Measurements from ENCODE around the gene TSHR.
"Not testable (repeated sequence)": the region's sequence is repeated elsewhere in the genome, so short reads cannot be mapped to it uniquely, and the experiment has no call there.

The TSHR gene

DNA sequence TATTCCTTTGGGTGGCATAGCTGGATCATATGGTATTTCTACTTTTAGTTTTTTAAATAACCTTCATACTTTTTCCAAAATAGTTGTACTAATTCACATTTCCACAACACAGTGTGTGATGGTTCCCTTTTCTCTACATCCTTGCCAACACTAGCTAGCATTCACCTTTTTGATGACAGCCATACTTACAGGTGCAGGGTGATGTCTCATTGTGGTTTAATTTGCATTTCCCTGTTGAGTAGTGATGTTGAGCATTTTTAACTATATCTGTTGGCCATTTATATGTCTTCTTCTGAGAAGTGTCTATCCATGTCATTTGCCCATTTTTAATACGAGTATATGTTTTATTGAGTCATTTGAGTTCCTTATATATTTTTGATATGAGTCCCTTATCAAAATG lies 96.1 kb downstream of the TSHR start:
- Histone ChIP-seq H3K9me3 (ENCODE audit: control insufficient read depth in 2 of 2, low read length in 2 of 2) (no peaks in the 10 kb centered on the region), H3K27ac (ENCODE audit: low read depth in 2 of 2, low read length in 2 of 2) (no peak overlapping the region), H3K4me1 (ENCODE audit: control insufficient read depth in 2 of 2, insufficient read depth in 2 of 2, low read length in 2 of 2) (no peaks in the 10 kb centered on the region), H3K27me3 (ENCODE audit: control insufficient read depth in 2 of 2, insufficient read depth in 2 of 2, low read length in 2 of 2) (no peaks in the 10 kb centered on the region), H3K9ac (ENCODE audit: low read depth in 1 of 2, low read length in 2 of 2) (no peak overlapping the region), H3K36me3 (ENCODE audit: control insufficient read depth in 2 of 2, insufficient read depth in 2 of 2, low read length in 2 of 2) (no peaks in the 10 kb centered on the region), H3K4me3 (ENCODE audit: low read length in 2 of 2) (no peak overlapping the region)

DNA sequence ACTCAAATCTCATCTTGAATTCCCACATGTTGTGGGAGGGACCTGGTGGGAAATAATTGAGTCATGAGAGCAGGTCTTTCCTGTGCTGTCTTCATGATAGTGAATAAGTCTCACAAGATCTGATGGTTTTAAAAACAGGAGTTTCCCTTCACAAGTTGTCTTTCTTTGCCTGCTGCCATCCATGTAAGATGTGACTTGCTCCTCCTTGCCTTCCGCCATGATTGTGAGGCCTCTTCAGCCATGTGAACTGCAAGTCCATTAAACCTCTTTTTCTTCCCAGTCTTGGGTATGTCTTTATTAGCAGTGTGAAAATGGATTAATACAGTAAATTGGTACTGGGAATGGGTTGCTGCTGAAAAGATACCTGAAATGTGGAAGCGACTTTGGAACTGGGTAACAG lies 98.6 kb downstream of the TSHR start:
- H3K9me3 ChIP-seq (ENCODE audit: control insufficient read depth in 2 of 2, low read length in 2 of 2); H3K9ac ChIP-seq (ENCODE audit: low read depth in 1 of 2, low read length in 2 of 2); H3K4me1 ChIP-seq (ENCODE audit: control insufficient read depth in 2 of 2, insufficient read depth in 2 of 2, low read length in 2 of 2); H3K4me3 ChIP-seq (ENCODE audit: low read length in 2 of 2); H3K27me3 ChIP-seq (ENCODE audit: control insufficient read depth in 2 of 2, insufficient read depth in 2 of 2, low read length in 2 of 2); H3K36me3 ChIP-seq (ENCODE audit: control insufficient read depth in 2 of 2, insufficient read depth in 2 of 2, low read length in 2 of 2); H3K27ac ChIP-seq (ENCODE audit: low read depth in 2 of 2, low read length in 2 of 2): not testable (repeated sequence)

DNA sequence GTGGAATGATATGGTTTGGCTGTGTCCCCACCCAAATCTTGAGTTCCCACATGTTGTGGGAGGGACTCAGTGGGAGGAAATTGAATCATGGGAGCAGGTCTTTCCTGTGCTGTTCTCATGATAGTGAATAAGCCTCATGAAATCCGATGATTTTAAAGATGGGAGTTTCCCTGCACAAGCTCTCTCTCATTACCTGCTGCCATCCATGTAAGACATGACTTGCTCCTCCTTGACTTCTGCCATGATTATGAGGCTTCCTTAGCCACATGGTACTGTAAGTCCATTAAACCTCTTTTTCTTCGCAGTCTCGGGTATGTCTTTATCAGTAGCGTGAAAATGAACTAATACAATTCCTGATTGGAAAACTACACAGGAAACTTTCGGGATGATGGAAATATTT lies 100.5 kb downstream of the TSHR start:
- H3K36me3 ChIP-seq (ENCODE audit: control insufficient read depth in 2 of 2, insufficient read depth in 2 of 2, low read length in 2 of 2): no peaks in the 10 kb centered on the region
- H3K4me1 ChIP-seq (ENCODE audit: control insufficient read depth in 2 of 2, insufficient read depth in 2 of 2, low read length in 2 of 2): no peaks in the 10 kb centered on the region
- no peak overlapping the region for H3K9ac ChIP-seq (ENCODE audit: low read depth in 1 of 2, low read length in 2 of 2)
- no peaks in the 10 kb centered on the region for H3K27me3 ChIP-seq (ENCODE audit: control insufficient read depth in 2 of 2, insufficient read depth in 2 of 2, low read length in 2 of 2)
- H3K9me3 ChIP-seq (ENCODE audit: control insufficient read depth in 2 of 2, low read length in 2 of 2): no peaks in the 10 kb centered on the region
- no peak overlapping the region for H3K4me3 ChIP-seq (ENCODE audit: low read length in 2 of 2)
- no peak overlapping the region for H3K27ac ChIP-seq (ENCODE audit: low read depth in 2 of 2, low read length in 2 of 2)

DNA sequence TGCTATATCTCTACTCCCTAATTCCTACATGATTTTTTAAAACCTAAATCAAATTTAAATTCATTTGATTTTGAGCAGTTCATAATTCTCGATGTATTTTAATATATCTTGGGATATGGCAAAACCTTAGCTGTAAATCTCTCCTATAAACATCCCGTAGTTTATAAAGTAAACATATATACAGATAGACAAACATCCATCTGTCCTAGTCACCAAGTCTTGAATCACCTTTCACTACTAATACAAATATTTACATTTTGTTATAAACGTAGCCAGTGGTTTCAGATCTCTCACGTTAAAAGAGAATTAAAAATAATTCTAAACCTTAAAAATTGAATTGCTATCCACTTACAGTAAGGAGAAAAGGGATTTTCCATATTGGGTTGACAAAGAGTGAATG lies 107.0 kb downstream of the TSHR start:
- no peaks in the 10 kb centered on the region for H3K27me3 ChIP-seq (ENCODE audit: control insufficient read depth in 2 of 2, insufficient read depth in 2 of 2, low read length in 2 of 2)
- no peak overlapping the region for H3K27ac ChIP-seq (ENCODE audit: low read depth in 2 of 2, low read length in 2 of 2)
- no peaks in the 10 kb centered on the region for H3K9me3 ChIP-seq (ENCODE audit: control insufficient read depth in 2 of 2, low read length in 2 of 2)
- no peak overlapping the region for H3K9ac ChIP-seq (ENCODE audit: low read depth in 1 of 2, low read length in 2 of 2)
- no peaks in the 10 kb centered on the region for H3K36me3 ChIP-seq (ENCODE audit: control insufficient read depth in 2 of 2, insufficient read depth in 2 of 2, low read length in 2 of 2)
- H3K4me3 ChIP-seq (ENCODE audit: low read length in 2 of 2): no peak overlapping the region
- no peaks in the 10 kb centered on the region for H3K4me1 ChIP-seq (ENCODE audit: control insufficient read depth in 2 of 2, insufficient read depth in 2 of 2, low read length in 2 of 2)

DNA sequence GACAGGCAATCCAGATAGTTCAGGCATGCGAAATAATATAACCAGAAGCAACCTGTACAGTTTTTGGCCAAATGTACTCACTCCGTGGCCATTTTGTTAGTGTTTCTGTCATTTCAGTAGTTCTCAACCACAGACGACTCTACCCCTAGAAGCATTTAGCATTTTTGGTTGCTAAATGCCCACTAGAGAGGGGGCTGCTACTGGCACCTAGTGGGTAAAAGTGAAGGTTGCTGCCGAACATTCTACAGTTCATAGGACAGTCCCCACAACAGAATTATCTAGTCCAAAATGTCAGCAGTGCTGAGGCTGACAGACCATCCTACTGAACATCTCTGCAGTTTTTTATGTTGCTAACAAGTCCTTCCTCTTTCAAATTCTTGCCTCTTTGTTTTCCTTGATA lies 107.4 kb downstream of the TSHR start:
- no peak overlapping the region for H3K27ac ChIP-seq (ENCODE audit: low read depth in 2 of 2, low read length in 2 of 2)
- H3K4me1 ChIP-seq (ENCODE audit: control insufficient read depth in 2 of 2, insufficient read depth in 2 of 2, low read length in 2 of 2): no peaks in the 10 kb centered on the region
- H3K9ac ChIP-seq (ENCODE audit: low read depth in 1 of 2, low read length in 2 of 2): no peak overlapping the region
- no peaks in the 10 kb centered on the region for H3K36me3 ChIP-seq (ENCODE audit: control insufficient read depth in 2 of 2, insufficient read depth in 2 of 2, low read length in 2 of 2)
- no peaks in the 10 kb centered on the region for H3K9me3 ChIP-seq (ENCODE audit: control insufficient read depth in 2 of 2, low read length in 2 of 2)
- no peak overlapping the region for H3K4me3 ChIP-seq (ENCODE audit: low read length in 2 of 2)
- H3K27me3 ChIP-seq (ENCODE audit: control insufficient read depth in 2 of 2, insufficient read depth in 2 of 2, low read length in 2 of 2): no peaks in the 10 kb centered on the region

DNA sequence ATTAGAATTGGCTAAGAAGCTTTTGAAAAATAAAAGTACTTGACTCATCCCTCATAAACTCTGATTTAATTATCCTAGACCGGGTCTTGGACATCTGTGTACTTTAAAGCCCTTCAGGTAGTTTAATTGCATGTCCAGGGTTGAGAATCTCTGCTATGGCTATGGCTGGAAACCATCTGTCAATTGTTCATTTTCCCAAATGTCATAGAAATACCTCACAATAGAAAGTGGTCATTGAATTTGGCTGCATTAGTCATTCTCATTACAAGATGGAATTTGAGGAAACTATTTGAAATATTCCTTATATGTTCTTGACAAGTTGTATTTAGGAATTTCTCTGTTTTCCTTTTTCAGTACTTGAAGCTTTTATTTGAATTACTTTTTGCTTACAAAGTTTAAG lies 111.3 kb downstream of the TSHR start:
- no peaks in the 10 kb centered on the region for H3K36me3 ChIP-seq (ENCODE audit: control insufficient read depth in 2 of 2, insufficient read depth in 2 of 2, low read length in 2 of 2)
- H3K4me1 ChIP-seq (ENCODE audit: control insufficient read depth in 2 of 2, insufficient read depth in 2 of 2, low read length in 2 of 2): no peaks in the 10 kb centered on the region
- H3K9ac ChIP-seq (ENCODE audit: low read depth in 1 of 2, low read length in 2 of 2): no peak overlapping the region
- no peak overlapping the region for H3K4me3 ChIP-seq (ENCODE audit: low read length in 2 of 2)
- H3K9me3 ChIP-seq (ENCODE audit: control insufficient read depth in 2 of 2, low read length in 2 of 2): no peaks in the 10 kb centered on the region
- H3K27ac ChIP-seq (ENCODE audit: low read depth in 2 of 2, low read length in 2 of 2): no peak overlapping the region
- H3K27me3 ChIP-seq (ENCODE audit: control insufficient read depth in 2 of 2, insufficient read depth in 2 of 2, low read length in 2 of 2): no peaks in the 10 kb centered on the region

DNA sequence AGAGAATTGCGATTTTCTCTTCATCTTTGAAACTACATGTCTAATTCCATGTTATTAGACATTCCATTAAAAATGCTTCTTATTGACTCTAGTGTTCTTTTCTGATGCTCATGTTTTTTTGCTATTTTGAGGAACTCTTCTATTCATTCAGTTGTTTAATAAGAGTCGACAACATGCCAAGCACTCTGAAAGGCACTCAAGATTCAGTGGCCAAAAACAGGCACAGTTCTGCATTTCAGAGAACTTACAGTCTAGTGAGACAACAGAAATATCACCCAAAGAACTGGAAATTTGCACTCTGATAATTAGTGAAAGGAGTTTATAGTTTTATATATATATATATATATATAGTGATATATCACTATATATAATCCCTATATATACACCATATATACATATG lies 111.7 kb downstream of the TSHR start:
- Histone ChIP-seq H3K9me3 (ENCODE audit: control insufficient read depth in 2 of 2, low read length in 2 of 2) (no peaks in the 10 kb centered on the region), H3K4me3 (ENCODE audit: low read length in 2 of 2) (no peak overlapping the region), H3K9ac (ENCODE audit: low read depth in 1 of 2, low read length in 2 of 2) (no peak overlapping the region), H3K27me3 (ENCODE audit: control insufficient read depth in 2 of 2, insufficient read depth in 2 of 2, low read length in 2 of 2) (no peaks in the 10 kb centered on the region), H3K36me3 (ENCODE audit: control insufficient read depth in 2 of 2, insufficient read depth in 2 of 2, low read length in 2 of 2) (no peaks in the 10 kb centered on the region), H3K27ac (ENCODE audit: low read depth in 2 of 2, low read length in 2 of 2) (no peak overlapping the region), H3K4me1 (ENCODE audit: control insufficient read depth in 2 of 2, insufficient read depth in 2 of 2, low read length in 2 of 2) (no peaks in the 10 kb centered on the region)

DNA sequence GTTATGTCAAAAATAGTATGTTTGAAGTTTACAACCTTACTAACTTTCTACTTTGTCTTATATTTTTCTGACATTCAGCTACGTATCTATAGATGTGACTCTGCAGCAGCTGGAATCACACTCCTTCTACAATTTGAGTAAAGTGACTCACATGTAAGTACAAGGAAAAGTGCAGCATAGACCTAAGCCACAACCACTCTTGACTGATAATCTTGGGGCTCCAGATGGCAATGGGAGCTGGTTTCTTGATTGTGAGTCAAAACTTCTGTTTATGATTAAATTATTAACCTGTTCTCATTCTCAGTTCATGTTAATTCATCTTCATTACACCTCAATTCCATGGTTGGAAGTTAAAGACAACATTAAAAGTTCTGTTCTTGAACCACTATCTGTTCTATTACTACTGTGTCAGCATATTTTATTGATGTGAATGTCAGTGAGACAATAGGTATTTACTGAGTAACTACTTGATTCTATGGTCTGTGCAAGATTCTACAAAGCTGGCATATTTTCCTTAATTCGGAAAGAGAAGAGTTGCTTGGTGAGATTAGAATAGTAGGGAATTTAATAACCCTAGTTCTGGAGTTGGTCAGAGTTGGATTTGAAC lies 112.9 kb downstream of the TSHR start:
- H3K4me1 ChIP-seq (ENCODE audit: control insufficient read depth in 2 of 2, insufficient read depth in 2 of 2, low read length in 2 of 2): no peaks in the 10 kb centered on the region
- H3K36me3 ChIP-seq (ENCODE audit: control insufficient read depth in 2 of 2, insufficient read depth in 2 of 2, low read length in 2 of 2): no peaks in the 10 kb centered on the region
- no peaks in the 10 kb centered on the region for H3K27me3 ChIP-seq (ENCODE audit: control insufficient read depth in 2 of 2, insufficient read depth in 2 of 2, low read length in 2 of 2)
- no peaks in the 10 kb centered on the region for H3K9me3 ChIP-seq (ENCODE audit: control insufficient read depth in 2 of 2, low read length in 2 of 2)
- H3K4me3 ChIP-seq (ENCODE audit: low read length in 2 of 2): no peak overlapping the region
- H3K27ac ChIP-seq (ENCODE audit: low read depth in 2 of 2, low read length in 2 of 2): no peak overlapping the region
- H3K9ac ChIP-seq (ENCODE audit: low read depth in 1 of 2, low read length in 2 of 2): no peak overlapping the region

DNA sequence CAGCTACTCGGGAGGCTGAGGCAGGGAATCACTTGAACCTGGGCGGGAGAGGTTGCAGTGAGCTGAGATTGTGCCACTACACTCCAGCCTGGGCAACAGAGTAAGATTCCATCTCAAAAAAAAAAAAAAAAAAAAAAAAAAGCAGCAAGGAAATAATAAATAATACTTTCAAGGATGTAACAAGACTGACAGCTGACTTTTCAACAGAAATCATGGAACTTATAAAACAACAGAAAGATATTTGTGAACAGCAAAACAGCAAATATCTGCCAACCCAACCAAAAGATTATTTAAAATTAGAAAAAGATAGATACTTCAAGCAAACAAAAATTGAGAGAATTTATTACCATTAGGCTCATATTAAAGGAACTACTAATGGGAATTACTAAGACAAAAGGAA lies 115.1 kb downstream of the TSHR start:
- H3K4me1 ChIP-seq (ENCODE audit: control insufficient read depth in 2 of 2, insufficient read depth in 2 of 2, low read length in 2 of 2): no peaks in the 10 kb centered on the region
- no peak overlapping the region for H3K27ac ChIP-seq (ENCODE audit: low read depth in 2 of 2, low read length in 2 of 2)
- H3K36me3 ChIP-seq (ENCODE audit: control insufficient read depth in 2 of 2, insufficient read depth in 2 of 2, low read length in 2 of 2): no peaks in the 10 kb centered on the region
- H3K9me3 ChIP-seq (ENCODE audit: control insufficient read depth in 2 of 2, low read length in 2 of 2): no peaks in the 10 kb centered on the region
- H3K4me3 ChIP-seq (ENCODE audit: low read length in 2 of 2): no peak overlapping the region
- no peaks in the 10 kb centered on the region for H3K27me3 ChIP-seq (ENCODE audit: control insufficient read depth in 2 of 2, insufficient read depth in 2 of 2, low read length in 2 of 2)
- no peak overlapping the region for H3K9ac ChIP-seq (ENCODE audit: low read depth in 1 of 2, low read length in 2 of 2)

DNA sequence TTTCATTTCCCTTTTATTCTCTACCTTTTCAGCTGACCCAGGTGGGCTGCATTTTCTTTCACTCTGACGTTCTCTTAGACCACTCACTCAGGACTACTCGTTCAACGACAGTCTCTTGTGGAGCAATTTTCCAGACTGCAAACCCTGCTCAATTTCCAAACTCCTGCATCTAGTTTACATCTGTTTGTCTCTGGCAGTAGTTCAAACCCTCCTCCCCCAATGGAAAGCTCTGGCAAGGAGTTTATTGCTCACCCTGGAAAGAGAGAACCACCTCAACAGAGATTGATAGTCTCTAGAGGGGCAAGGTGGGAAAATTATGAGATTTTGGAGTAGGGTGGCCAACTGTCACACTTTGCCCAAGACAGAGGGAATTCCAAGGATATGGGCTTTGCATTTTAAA lies 130.2 kb downstream of the TSHR start:
- no peaks in the 10 kb centered on the region for H3K36me3 ChIP-seq (ENCODE audit: control insufficient read depth in 2 of 2, insufficient read depth in 2 of 2, low read length in 2 of 2)
- H3K27ac ChIP-seq (ENCODE audit: low read depth in 2 of 2, low read length in 2 of 2): no peak overlapping the region
- H3K9me3 ChIP-seq (ENCODE audit: control insufficient read depth in 2 of 2, low read length in 2 of 2): no peaks in the 10 kb centered on the region
- no peak overlapping the region for H3K4me3 ChIP-seq (ENCODE audit: low read length in 2 of 2)
- H3K9ac ChIP-seq (ENCODE audit: low read depth in 1 of 2, low read length in 2 of 2): no peak overlapping the region
- H3K27me3 ChIP-seq (ENCODE audit: control insufficient read depth in 2 of 2, insufficient read depth in 2 of 2, low read length in 2 of 2): no peaks in the 10 kb centered on the region
- no peaks in the 10 kb centered on the region for H3K4me1 ChIP-seq (ENCODE audit: control insufficient read depth in 2 of 2, insufficient read depth in 2 of 2, low read length in 2 of 2)

DNA sequence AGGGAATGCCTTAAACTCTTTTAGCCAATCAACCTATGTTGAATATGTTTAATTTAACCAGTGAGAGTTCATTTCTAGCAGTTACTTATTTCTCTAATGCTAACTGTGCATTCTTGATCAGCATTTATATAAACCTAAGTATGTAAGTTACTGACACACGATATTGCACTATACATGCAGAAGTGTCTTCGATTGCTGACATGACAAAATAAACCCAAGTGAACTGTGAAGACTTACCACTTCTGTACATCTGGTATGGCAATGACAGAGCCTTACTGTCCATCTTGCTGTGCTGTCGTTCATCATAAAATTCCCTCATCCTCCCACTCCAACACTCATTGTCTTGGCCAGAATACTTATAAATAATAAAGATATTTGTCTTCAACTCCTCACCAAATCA lies 131.8 kb downstream of the TSHR start:
- no peak overlapping the region for H3K4me3 ChIP-seq (ENCODE audit: low read length in 2 of 2)
- no peaks in the 10 kb centered on the region for H3K9me3 ChIP-seq (ENCODE audit: control insufficient read depth in 2 of 2, low read length in 2 of 2)
- no peaks in the 10 kb centered on the region for H3K36me3 ChIP-seq (ENCODE audit: control insufficient read depth in 2 of 2, insufficient read depth in 2 of 2, low read length in 2 of 2)
- H3K27ac ChIP-seq (ENCODE audit: low read depth in 2 of 2, low read length in 2 of 2): no peak overlapping the region
- H3K4me1 ChIP-seq (ENCODE audit: control insufficient read depth in 2 of 2, insufficient read depth in 2 of 2, low read length in 2 of 2): no peaks in the 10 kb centered on the region
- H3K27me3 ChIP-seq (ENCODE audit: control insufficient read depth in 2 of 2, insufficient read depth in 2 of 2, low read length in 2 of 2): no peaks in the 10 kb centered on the region
- H3K9ac ChIP-seq (ENCODE audit: low read depth in 1 of 2, low read length in 2 of 2): no peak overlapping the region

Data from mucosa of rectum (tissue), 2 donors.